ENCODE data around the gene OR10H4.
"Not testable (repeated sequence)": the region's sequence is repeated elsewhere in the genome, so short reads cannot be mapped to it uniquely, and the experiment has no call there.

GRCh38 chr19:15900032-15900431 lies 48.8 kb upstream of the OR10H4 start:
- not testable (repeated sequence) for TF ChIP-seq CTCF (optimal IDR thresholded peaks at IDR 0.05 in 1 of 3, IDR thresholded peaks at IDR 0.05 in 1 of 3, conservative IDR thresholded peaks at IDR 0.05 in 1 of 3; ENCODE audit: extremely low read depth in 1 of 3, insufficient read depth in 2 of 3, low read length in 3 of 3); EZH2 (IDR thresholded peaks at IDR 0.05; ENCODE audit: low read length)

Data from keratinocyte (primary cell).